ENCODE data around the gene CCNDBP1. TPM values are rescaled to one million over a fixed set of nuclear protein-coding genes. Genes with fewer than 3 reads are reported as not detected.
A peak's percentile ranks its signal among the peaks of the same experiment; 100 is the strongest.

CCNDBP1 gene
- polyA plus RNA-seq, 1 of the 3 experiments (the other 2 are of a cell fraction): 63.6 TPM

- ChIA-PET CTCF (interaction anchor here (3.1 kb wide), 1 partner anchor 87 kb away, joined by 13 read pairs; no protein-coding TSS in a partner anchor), POLR2A (no interaction called here)
- H3F3A ChIP-seq (replicated peaks; ENCODE audit: insufficient read depth): peaks cover 11% of the 10 kb centered on the region
- WGBS (ENCODE audit: low lambda C conversion rate): 86% methylated on average over 1 of the region's 3 CpGs
- H3K4me1 ChIP-seq (ENCODE audit: control insufficient read depth in 1 of 2, insufficient read depth in 2 of 2, low read depth in 1 of 2, low read length in 1 of 2): no peaks in the 10 kb centered on the region; a peak in 1 of 4 replicates
- no peak overlapping the region for H3K4me3 ChIP-seq (ENCODE audit: low read depth in 2 of 2, low read length in 1 of 2)
- H2AFZ ChIP-seq (ENCODE audit: low read depth): no peak overlapping the region
- no peaks in the 10 kb centered on the region for H3K9me2 ChIP-seq
- TF ChIP-seq NFIC (IDR thresholded peaks at IDR 0.05; ENCODE audit: borderline replicate concordance) (no peak), ELF1 (IDR thresholded peaks at IDR 0.05) (no peak), FOXM1 (IDR thresholded peaks at IDR 0.05; ENCODE audit: low read depth) (no peak), POLR2AphosphoS5 (IDR thresholded peaks at IDR 0.05; ENCODE audit: low read depth, low read length) (no peak), CTCF (IDR thresholded peaks at IDR 0.05) (no peak), TCF12 (IDR thresholded peaks at IDR 0.05) (no peak)
- DNase-seq: no peak
- H3K79me2 ChIP-seq (ENCODE audit: insufficient read depth): no peaks in the 10 kb centered on the region
- no peaks in the 10 kb centered on the region for H3K9me3 ChIP-seq
- H3K4me2 ChIP-seq: no peak overlapping the region
- H3K27me3 ChIP-seq (ENCODE audit: insufficient read depth): no peaks in the 10 kb centered on the region
- H4K20me1 ChIP-seq (ENCODE audit: insufficient read depth): no peaks in the 10 kb centered on the region
- peaks cover 23 to 24% of the 10 kb centered on the region in 2 experiments for H3K36me3 ChIP-seq (replicated peaks in 1 of 2; ENCODE audit: control insufficient read depth in 1 of 2, insufficient read depth in 2 of 2, low read length in 1 of 2)
- H3K27ac ChIP-seq (ENCODE audit: low read depth in 2 of 2, low read length in 1 of 2): no peak overlapping the region
- no peak overlapping the region for H3K9ac ChIP-seq
These were observed 13.8 kb downstream of the CCNDBP1 start for GRCh38 chr15:43198992-43199391.

- H3K9ac ChIP-seq: no peak overlapping the region
- no peak for DNase-seq
- ChIA-PET CTCF (interaction anchor here (0.7 to 3.1 kb wide), 2 partner anchors 9 to 86 kb away, joined by 3 to 13 read pairs; no protein-coding TSS in a partner anchor), POLR2A (no interaction called here)
- no peaks in the 10 kb centered on the region for H3K9me3 ChIP-seq
- H3F3A ChIP-seq (replicated peaks; ENCODE audit: insufficient read depth): peaks cover 5% of the 10 kb centered on the region
- no peaks in the 10 kb centered on the region for H3K27me3 ChIP-seq (ENCODE audit: insufficient read depth)
- TF ChIP-seq POLR2AphosphoS5 (IDR thresholded peaks at IDR 0.05; ENCODE audit: low read depth, low read length) (no peak), GABPA (IDR thresholded peaks at IDR 0.05; ENCODE audit: low read depth) (no peak)
- H3K4me3 ChIP-seq (ENCODE audit: low read depth in 2 of 2, low read length in 1 of 2): no peak overlapping the region
- H3K27ac ChIP-seq (ENCODE audit: low read depth in 2 of 2, low read length in 1 of 2): no peak overlapping the region
- H3K36me3 ChIP-seq (replicated peaks in 1 of 2; ENCODE audit: control insufficient read depth in 1 of 2, insufficient read depth in 2 of 2, low read length in 1 of 2): peaks cover 15% of the 10 kb centered on the region in 2 experiments
- no peak overlapping the region for H3K4me2 ChIP-seq
- no peaks in the 10 kb centered on the region; a peak in 1 of 4 replicates for H3K4me1 ChIP-seq (ENCODE audit: control insufficient read depth in 1 of 2, insufficient read depth in 2 of 2, low read depth in 1 of 2, low read length in 1 of 2)
- H4K20me1 ChIP-seq (ENCODE audit: insufficient read depth): no peaks in the 10 kb centered on the region
- no peak overlapping the region for H2AFZ ChIP-seq (ENCODE audit: low read depth)
- WGBS (ENCODE audit: low lambda C conversion rate): 70% methylated on average over 3 of the region's 3 CpGs
- H3K79me2 ChIP-seq (ENCODE audit: insufficient read depth): no peaks in the 10 kb centered on the region
- H3K9me2 ChIP-seq: no peaks in the 10 kb centered on the region
These were observed 14.8 kb downstream of the CCNDBP1 start for GRCh38 chr15:43199945-43200488.

- Histone ChIP-seq H3K4me2 (no peak overlapping the region), H3K9me3 (no peaks in the 10 kb centered on the region), H3K36me3 (replicated peaks in 1 of 2; ENCODE audit: control insufficient read depth in 1 of 2, insufficient read depth in 2 of 2, low read length in 1 of 2) (no peaks in the 10 kb centered on the region), H3K9ac (no peak overlapping the region), H3F3A (replicated peaks; ENCODE audit: insufficient read depth) (no peaks in the 10 kb centered on the region), H3K4me3 (ENCODE audit: low read depth in 2 of 2, low read length in 1 of 2) (no peak overlapping the region), H3K9me2 (no peaks in the 10 kb centered on the region), H3K27ac (ENCODE audit: low read depth in 2 of 2, low read length in 1 of 2) (no peak overlapping the region), H3K4me1 (ENCODE audit: control insufficient read depth in 1 of 2, insufficient read depth in 2 of 2, low read depth in 1 of 2, low read length in 1 of 2) (peaks cover 0 to 5% of the 10 kb centered on the region in 2 experiments; a peak in 1 of 4 replicates), H4K20me1 (ENCODE audit: insufficient read depth) (no peaks in the 10 kb centered on the region), H3K79me2 (ENCODE audit: insufficient read depth) (no peaks in the 10 kb centered on the region), H2AFZ (ENCODE audit: low read depth) (no peak overlapping the region), H3K27me3 (ENCODE audit: insufficient read depth) (no peaks in the 10 kb centered on the region)
- 45% methylated on average over 8 of the region's 8 CpGs for WGBS (ENCODE audit: low lambda C conversion rate)
- CTCF ChIA-PET: interaction anchor here (0.6 to 6.5 kb wide), 26 partner anchors 9 to 570 kb away, joined by 3 to 39 read pairs (median 4); partner anchors contain the start of gene CCNDBP1
- POLR2A ChIA-PET: no interaction called here
- peak; percentile 70 for DNase-seq
- TF ChIP-seq RFX5 (IDR thresholded peaks at IDR 0.05; ENCODE audit: low read length) (no peak), MAX (IDR thresholded peaks at IDR 0.05; ENCODE audit: low read depth) (no peak), SMC3 (IDR thresholded peaks at IDR 0.05; ENCODE audit: low read depth, low read length) (peak; percentile 50), GABPA (IDR thresholded peaks at IDR 0.05; ENCODE audit: low read depth) (no peak), NRF1 (IDR thresholded peaks at IDR 0.05; ENCODE audit: low read depth, low read length) (no peak), TCF12 (IDR thresholded peaks at IDR 0.05) (no peak), EP300 (IDR thresholded peaks at IDR 0.05; ENCODE audit: borderline replicate concordance in 1 of 2, low read depth in 1 of 2, low read length in 1 of 2) (no peak), SIN3A (IDR thresholded peaks at IDR 0.05; ENCODE audit: borderline replicate concordance, low read depth, low read length) (no peak), ELF1 (IDR thresholded peaks at IDR 0.05) (no peak), RAD21 (IDR thresholded peaks at IDR 0.05; ENCODE audit: low read length) (peak; percentile 52), YY1 (IDR thresholded peaks at IDR 0.05; ENCODE audit: low read depth) (no peak), FOXJ3 (CRISPR knock-in tag; IDR thresholded peaks at IDR 0.05) (no peak), NFIC (IDR thresholded peaks at IDR 0.05; ENCODE audit: borderline replicate concordance) (no peak), JUND (IDR thresholded peaks at IDR 0.05) (no peak), RCOR1 (IDR thresholded peaks at IDR 0.05; ENCODE audit: low read length) (no peak), GATA2 (CRISPR knock-in tag; IDR thresholded peaks at IDR 0.05) (no peak), USF1 (IDR thresholded peaks at IDR 0.05; ENCODE audit: borderline replicate concordance, low read depth) (no peak)
These were observed 19.1 kb downstream of the CCNDBP1 start for GRCh38 chr15:43204016-43204901.
